GM18868 (cell line): Measurements from ENCODE around the gene TOPBP1.
A peak's percentile ranks its signal among the peaks of the same experiment; 100 is the strongest.

ENCODE experiments used
- ATAC-seq: cut with Tn5 transposase; IDR thresholded peaks from one replicate; pipeline ENCODE4 v1.9.1; 2021; ENCODE audit warnings: mild to moderate bottlenecking, moderate library complexity; ENCODE audit not compliant: unreplicated experiment

TOPBP1 gene

GRCh38 chr3:133611534-133611933 is 50.2 kb downstream of the TOPBP1 start:
- ATAC-seq = no peak

GRCh38 chr3:133610031-133610430 is 51.7 kb downstream of the TOPBP1 start:
- ATAC-seq = no peak

GRCh38 chr3:133608388-133608787 is 53.4 kb downstream of the TOPBP1 start:
- no peak for ATAC-seq

GRCh38 chr3:133607816-133608215 is 53.9 kb downstream of the TOPBP1 start:
- ATAC-seq = no peak

- no peak for ATAC-seq
These were observed 54.8 kb downstream of the TOPBP1 start for GRCh38 chr3:133606902-133607301.

- ATAC-seq = no peak
These were observed 55.4 kb downstream of the TOPBP1 start for GRCh38 chr3:133606342-133606741.

- ATAC-seq = no peak
These were observed 61.1 kb downstream of the TOPBP1 start for GRCh38 chr3:133600572-133601081.

GRCh38 chr3:133599280-133599679 is 62.5 kb downstream of the TOPBP1 start:
- ATAC-seq = no peak

- no peak for ATAC-seq
These were observed 63.3 kb downstream of the TOPBP1 start for GRCh38 chr3:133598405-133598804.

- no peak for ATAC-seq
These were observed 66.4 kb downstream of the TOPBP1 start for GRCh38 chr3:133595341-133595740.

- ATAC-seq = no peak
These were observed 68.5 kb downstream of the TOPBP1 start for GRCh38 chr3:133593243-133593642.

- ATAC-seq = no peak
These were observed 68.9 kb downstream of the TOPBP1 start for GRCh38 chr3:133592843-133593242.

- ATAC-seq = no peak
These were observed 70.4 kb downstream of the TOPBP1 start for GRCh38 chr3:133591271-133591742.

- no peak for ATAC-seq
These were observed 72.2 kb downstream of the TOPBP1 start for GRCh38 chr3:133589503-133589902.

GRCh38 chr3:133588784-133589465 is 72.8 kb downstream of the TOPBP1 start:
- no peak for ATAC-seq

- no peak for ATAC-seq
These were observed 73.7 kb downstream of the TOPBP1 start for GRCh38 chr3:133588035-133588434.

GRCh38 chr3:133583396-133583795 is 78.3 kb downstream of the TOPBP1 start:
- ATAC-seq = no peak

- no peak for ATAC-seq
These were observed 83.1 kb downstream of the TOPBP1 start for GRCh38 chr3:133578548-133579191.

- ATAC-seq = no peak
These were observed 85.6 kb downstream of the TOPBP1 start for GRCh38 chr3:133576169-133576568.

- no peak for ATAC-seq
These were observed 86.7 kb downstream of the TOPBP1 start for GRCh38 chr3:133575086-133575485.

GRCh38 chr3:133574260-133574881 is 87.4 kb downstream of the TOPBP1 start:
- ATAC-seq = peak; percentile 34
